Mammary epithelial cell (primary cell): ENCODE results near the gene IQCF6.

Source experiments
- EZH2 ChIP-seq: IDR thresholded peaks from 2 replicates; pipeline ENCODE4 v1.6.1; 2012; ENCODE audit warnings: low read length, inconsistent platforms, borderline replicate concordance
- TF ChIP-seq, protein P1 (sequence below), 2 donors: IDR thresholded peaks in 1 of 2; conservative IDR thresholded peaks in 1 of 2; 2 replicates each; pipeline ENCODE4 v1.5.1; 2011 to 2012; ENCODE audit warnings: inconsistent platforms in 2 of 2, low read length in 2 of 2, mild to moderate bottlenecking in 2 of 2, control low read depth in 1 of 2, low read depth in 1 of 2; ENCODE audit not compliant: insufficient read depth in 1 of 2; ENCODE audit errors: extremely low read depth in 1 of 2

DNA sequence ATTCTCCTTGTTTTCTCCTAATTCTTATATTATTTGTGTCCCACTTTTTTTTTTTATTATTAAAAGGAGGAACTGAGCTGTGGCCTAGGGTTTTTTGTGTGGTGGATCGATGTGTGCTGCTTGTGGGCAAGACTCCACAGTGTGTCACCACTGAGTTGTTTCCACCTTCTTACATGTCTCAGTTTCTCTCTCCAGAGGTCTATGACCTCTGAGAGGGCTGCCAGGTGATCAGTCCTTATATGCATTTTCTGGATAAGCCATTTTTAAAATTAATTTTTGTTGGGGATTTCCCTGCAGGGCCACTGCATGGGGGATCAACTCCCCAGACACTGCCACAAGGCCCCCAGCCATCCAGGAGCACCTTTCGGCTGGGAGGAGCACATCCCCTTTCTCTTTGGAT lies 27.8 kb downstream of the IQCF6 start:
- TF ChIP-seq, protein P1, sequence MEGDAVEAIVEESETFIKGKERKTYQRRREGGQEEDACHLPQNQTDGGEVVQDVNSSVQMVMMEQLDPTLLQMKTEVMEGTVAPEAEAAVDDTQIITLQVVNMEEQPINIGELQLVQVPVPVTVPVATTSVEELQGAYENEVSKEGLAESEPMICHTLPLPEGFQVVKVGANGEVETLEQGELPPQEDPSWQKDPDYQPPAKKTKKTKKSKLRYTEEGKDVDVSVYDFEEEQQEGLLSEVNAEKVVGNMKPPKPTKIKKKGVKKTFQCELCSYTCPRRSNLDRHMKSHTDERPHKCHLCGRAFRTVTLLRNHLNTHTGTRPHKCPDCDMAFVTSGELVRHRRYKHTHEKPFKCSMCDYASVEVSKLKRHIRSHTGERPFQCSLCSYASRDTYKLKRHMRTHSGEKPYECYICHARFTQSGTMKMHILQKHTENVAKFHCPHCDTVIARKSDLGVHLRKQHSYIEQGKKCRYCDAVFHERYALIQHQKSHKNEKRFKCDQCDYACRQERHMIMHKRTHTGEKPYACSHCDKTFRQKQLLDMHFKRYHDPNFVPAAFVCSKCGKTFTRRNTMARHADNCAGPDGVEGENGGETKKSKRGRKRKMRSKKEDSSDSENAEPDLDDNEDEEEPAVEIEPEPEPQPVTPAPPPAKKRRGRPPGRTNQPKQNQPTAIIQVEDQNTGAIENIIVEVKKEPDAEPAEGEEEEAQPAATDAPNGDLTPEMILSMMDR (conservative IDR thresholded peaks at IDR 0.05 in 1 of 2, IDR thresholded peaks at IDR 0.05 in 1 of 2; ENCODE audit: extremely low read depth in 1 of 2, insufficient read depth in 1 of 2, low read depth in 1 of 2, low read length in 2 of 2) = no peak
- TF ChIP-seq EZH2 = no peak
